A673 (cell line): ENCODE measurements around the gene JMJD7. TPM values are rescaled to one million over a fixed set of nuclear protein-coding genes. Genes with fewer than 3 reads are reported as not detected.

Experiments used
- BruUV-seq: library from RNA; stranded (reverse); fragments of 400-500 nt; replicated peaks from 2 replicates; lab custom pipeline; 2021; lab: Mats Ljungman, UMichigan
- CTCF ChIA-PET: fragments of 300-600 bp; sonication (Branson Sonifier 250); formaldehyde crosslinking; loops from one replicate; lab custom pipeline; 2022; ENCODE audit warnings: antibody characterized with exemption; lab: Charles Lee
- POLR2A ChIA-PET: fragments of 300-600 bp; sonication (Branson Sonifier 250); formaldehyde crosslinking; loops from one replicate; lab custom pipeline; 2022; ENCODE audit warnings: antibody characterized with exemption; ENCODE audit not compliant: low non-redundant PET; lab: Charles Lee
- DNase-seq: peaks from one replicate; pipeline ENCODE4 v3.0.0-alpha.2; 2015; ENCODE audit warnings: low spot score
- H3K27ac ChIP-seq: fragments of 200-600 bp; sonication (generic); 2 replicates; pipeline ENCODE4 v1.5.1; 2016; ENCODE audit warnings: mixed run types, low read depth, mild to moderate bottlenecking, mixed read lengths, antibody characterized with exemption, low read length; ENCODE audit not compliant: poor library complexity, severe bottlenecking
- H3K27me3 ChIP-seq: fragments of 200-600 bp; sonication (generic); replicated peaks from 2 replicates; pipeline ENCODE4 v1.6.1; 2017; ENCODE audit warnings: mixed run types, low read depth, mild to moderate bottlenecking, mixed read lengths, antibody characterized with exemption, low read length; ENCODE audit not compliant: insufficient read depth, poor library complexity
- H3K36me3 ChIP-seq: fragments of 200-600 bp; sonication (generic); 2 replicates; pipeline ENCODE4 v1.6.1; 2016; ENCODE audit warnings: mixed run types, mild to moderate bottlenecking, mixed read lengths, antibody characterized with exemption, low read length; ENCODE audit not compliant: insufficient read depth, poor library complexity, severe bottlenecking
- H3K4me1 ChIP-seq: fragments of 200-600 bp; sonication (generic); 2 replicates; pipeline ENCODE4 v1.6.1; 2017; ENCODE audit warnings: mixed run types, mild to moderate bottlenecking, mixed read lengths, antibody characterized with exemption, low read length; ENCODE audit not compliant: insufficient read depth, poor library complexity, severe bottlenecking
- H3K4me3 ChIP-seq: fragments of 200-600 bp; sonication (generic); 2 replicates; pipeline ENCODE4 v1.5.1; 2016; ENCODE audit warnings: low read depth, mixed run types, mild to moderate bottlenecking, mixed read lengths, low read length; ENCODE audit not compliant: poor library complexity, severe bottlenecking
- H3K9me3 ChIP-seq: fragments of 200-600 bp; sonication (generic); 2 replicates; pipeline ENCODE4 v1.6.1; 2016; ENCODE audit warnings: mixed run types, low read depth, mild to moderate bottlenecking, mixed read lengths, antibody characterized with exemption, low read length; ENCODE audit not compliant: poor library complexity, severe bottlenecking
- EZH2 ChIP-seq: fragments of 200-600 bp; sonication (generic); IDR thresholded peaks from 2 replicates; pipeline ENCODE4 v1.6.1; 2017; ENCODE audit warnings: borderline replicate concordance, low read depth, mild to moderate bottlenecking, mixed read lengths, antibody characterized with exemption, low read length; ENCODE audit not compliant: poor library complexity, severe bottlenecking
- intact Hi-C: fragments of 100-400 bp; cut with micrococcal nuclease; formaldehyde crosslinking; loops from one replicate; pipeline ENCODE4 v1.10.0; 2022; ENCODE audit not compliant: unreplicated experiment
- total RNA-seq: library from RNA; stranded (reverse); gene quantifications from 2 replicates; pipeline ENCODE4 v1.2.3, GENCODE V29; 2021
- TF ChIP-seq, protein P1 (sequence below): fragments of 300-800, 200-600 bp; sonication (generic); conservative IDR thresholded peaks from 2 replicates; pipeline ENCODE4 v1.5.1; 2017; ENCODE audit warnings: low read depth, mild to moderate bottlenecking, antibody characterized with exemption, low read length, moderate library complexity, mixed read lengths

JMJD7 gene
- total RNA-seq, 1 experiment from 2014 or later = 18.8 TPM

DNA sequence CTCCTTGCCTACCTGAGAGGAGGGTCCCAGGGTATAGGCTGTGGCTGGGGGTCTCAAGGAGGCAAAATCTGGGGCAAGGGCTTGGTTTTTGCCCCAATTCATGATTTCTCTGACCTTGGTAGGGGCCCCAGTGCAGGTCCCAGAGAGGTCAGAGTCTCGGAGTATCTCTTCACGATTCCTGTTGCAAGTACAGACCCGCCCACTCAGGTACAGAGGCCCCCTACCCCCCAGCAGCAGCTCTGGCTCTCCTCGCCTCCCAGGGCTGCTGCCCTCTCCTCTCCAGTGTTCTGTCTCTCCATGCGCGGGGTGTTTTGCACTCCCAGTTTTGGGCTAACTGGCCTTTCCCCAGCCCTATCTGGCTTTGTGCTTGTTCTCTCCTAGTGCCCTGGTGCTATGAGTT lies 5.4 kb upstream of the JMJD7 start:
- DNase-seq = no peak
- POLR2A ChIA-PET = no interaction called here
- peaks cover 13% of the 10 kb centered on the region for H3K36me3 ChIP-seq
- no peaks in the 10 kb centered on the region for H3K9me3 ChIP-seq
- TF ChIP-seq EZH2 = no peak
- TF ChIP-seq, protein P1, sequence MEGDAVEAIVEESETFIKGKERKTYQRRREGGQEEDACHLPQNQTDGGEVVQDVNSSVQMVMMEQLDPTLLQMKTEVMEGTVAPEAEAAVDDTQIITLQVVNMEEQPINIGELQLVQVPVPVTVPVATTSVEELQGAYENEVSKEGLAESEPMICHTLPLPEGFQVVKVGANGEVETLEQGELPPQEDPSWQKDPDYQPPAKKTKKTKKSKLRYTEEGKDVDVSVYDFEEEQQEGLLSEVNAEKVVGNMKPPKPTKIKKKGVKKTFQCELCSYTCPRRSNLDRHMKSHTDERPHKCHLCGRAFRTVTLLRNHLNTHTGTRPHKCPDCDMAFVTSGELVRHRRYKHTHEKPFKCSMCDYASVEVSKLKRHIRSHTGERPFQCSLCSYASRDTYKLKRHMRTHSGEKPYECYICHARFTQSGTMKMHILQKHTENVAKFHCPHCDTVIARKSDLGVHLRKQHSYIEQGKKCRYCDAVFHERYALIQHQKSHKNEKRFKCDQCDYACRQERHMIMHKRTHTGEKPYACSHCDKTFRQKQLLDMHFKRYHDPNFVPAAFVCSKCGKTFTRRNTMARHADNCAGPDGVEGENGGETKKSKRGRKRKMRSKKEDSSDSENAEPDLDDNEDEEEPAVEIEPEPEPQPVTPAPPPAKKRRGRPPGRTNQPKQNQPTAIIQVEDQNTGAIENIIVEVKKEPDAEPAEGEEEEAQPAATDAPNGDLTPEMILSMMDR = no peak
- CTCF ChIA-PET = no interaction called here
- peaks cover 3% of the 10 kb centered on the region for H3K4me1 ChIP-seq
- intact Hi-C loops = no loop called here
- no TSS peak for BruUV-seq
- H3K27me3 ChIP-seq = no peaks in the 10 kb centered on the region
- no peak overlapping the region for H3K4me3 ChIP-seq
- H3K27ac ChIP-seq = no peak overlapping the region

- Histone ChIP-seq H3K9me3 (no peaks in the 10 kb centered on the region), H3K27ac (no peak overlapping the region), H3K4me3 (no peak overlapping the region), H3K36me3 (peaks cover 12% of the 10 kb centered on the region), H3K27me3 (no peaks in the 10 kb centered on the region), H3K4me1 (peaks cover 5% of the 10 kb centered on the region)
- TF ChIP-seq, protein P1 = no peak
- no peak for TF ChIP-seq EZH2
- ChIA-PET POLR2A (no interaction called here), CTCF (no interaction called here)
- intact Hi-C loops = no loop called here
- no TSS peak for BruUV-seq
- DNase-seq = no peak
Measured at GRCh38 chr15:41822957-41823356, 4.9 kb upstream of the JMJD7 start.

DNA sequence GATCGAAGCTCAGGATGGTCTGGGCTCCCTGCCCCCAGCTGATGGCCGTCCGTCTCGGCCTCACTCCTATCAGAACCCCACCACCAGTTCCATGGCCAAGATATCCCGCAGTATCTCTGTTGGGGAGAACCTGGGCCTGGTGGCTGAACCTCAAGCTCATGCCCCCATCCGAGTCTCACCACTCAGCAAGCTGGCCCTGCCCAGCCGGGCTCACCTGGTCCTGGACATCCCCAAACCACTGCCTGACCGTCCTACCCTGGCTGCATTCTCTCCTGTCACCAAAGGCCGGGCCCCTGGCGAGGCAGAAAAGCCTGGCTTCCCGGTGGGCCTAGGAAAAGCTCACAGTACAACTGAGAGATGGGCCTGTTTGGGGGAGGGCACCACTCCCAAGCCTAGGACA lies 4.4 kb upstream of the JMJD7 start:
- intact Hi-C loops = no loop called here
- no peaks in the 10 kb centered on the region for H3K27me3 ChIP-seq
- H3K9me3 ChIP-seq = no peaks in the 10 kb centered on the region
- no TSS peak for BruUV-seq
- ChIA-PET CTCF (no interaction called here), POLR2A (no interaction called here)
- H3K4me1 ChIP-seq = peaks cover 5% of the 10 kb centered on the region
- TF ChIP-seq EZH2 = no peak
- TF ChIP-seq, protein P1 = no peak
- no peak overlapping the region for H3K4me3 ChIP-seq
- no peak overlapping the region for H3K27ac ChIP-seq
- peaks cover 12% of the 10 kb centered on the region for H3K36me3 ChIP-seq
- no peak for DNase-seq
